HG03342 (cell line): ENCODE data around the gene TSPYL1.

ENCODE experiments used
- ATAC-seq: cut with Tn5 transposase; IDR thresholded peaks from one replicate; pipeline ENCODE4 v1.9.1; 2021; ENCODE audit warnings: mild to moderate bottlenecking, moderate library complexity; ENCODE audit not compliant: unreplicated experiment

The TSPYL1 gene

DNA sequence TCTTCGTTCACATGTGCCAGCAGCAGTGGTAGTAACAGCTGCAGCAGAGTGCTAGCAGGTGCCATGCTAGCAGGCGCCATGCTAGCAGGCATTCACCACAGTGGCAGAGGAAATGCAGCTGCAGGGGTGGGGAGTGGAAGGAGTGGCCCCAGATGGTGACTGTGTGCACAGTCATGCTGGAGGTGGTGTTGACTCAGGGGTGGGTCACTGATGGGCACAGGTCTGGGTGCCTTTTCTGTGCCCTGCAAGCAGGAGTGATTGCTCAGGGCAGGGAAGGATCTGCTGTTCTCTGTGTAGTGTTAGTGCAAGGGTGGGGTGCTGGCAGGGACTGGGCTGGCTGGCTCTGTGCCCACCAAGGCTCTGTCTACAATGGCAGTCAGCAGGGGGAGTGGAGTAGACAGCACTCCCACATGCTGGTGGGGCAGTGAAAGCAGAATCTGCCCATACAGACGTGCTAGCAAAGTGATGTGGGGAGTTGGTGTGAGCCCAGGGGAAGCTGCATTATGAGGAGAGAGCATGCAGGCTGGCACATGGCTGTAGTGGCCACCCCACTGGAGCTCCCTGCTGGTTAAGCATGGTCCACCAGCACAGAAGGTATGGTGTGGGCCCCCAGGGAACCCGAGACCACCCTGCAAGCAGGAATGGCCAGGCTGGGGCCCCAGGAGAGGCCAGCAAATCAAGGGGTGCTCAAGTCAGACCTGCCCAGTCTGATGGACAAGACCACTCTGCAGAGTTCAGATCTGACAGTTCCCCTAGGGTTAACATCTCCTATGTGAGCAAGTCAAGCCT lies 14.5 kb downstream of the TSPYL1 start:
- no peak for ATAC-seq

- no peak for ATAC-seq
These were observed 16.4 kb downstream of the TSPYL1 start for GRCh38 chr6:116263353-116263752.

GRCh38 chr6:116258520-116258919 lies 21.2 kb downstream of the TSPYL1 start:
- ATAC-seq: no peak

GRCh38 chr6:116256694-116257093 lies 23.0 kb downstream of the TSPYL1 start:
- ATAC-seq: no peak

GRCh38 chr6:116255246-116255800 lies 24.4 kb downstream of the TSPYL1 start:
- no peak for ATAC-seq

DNA sequence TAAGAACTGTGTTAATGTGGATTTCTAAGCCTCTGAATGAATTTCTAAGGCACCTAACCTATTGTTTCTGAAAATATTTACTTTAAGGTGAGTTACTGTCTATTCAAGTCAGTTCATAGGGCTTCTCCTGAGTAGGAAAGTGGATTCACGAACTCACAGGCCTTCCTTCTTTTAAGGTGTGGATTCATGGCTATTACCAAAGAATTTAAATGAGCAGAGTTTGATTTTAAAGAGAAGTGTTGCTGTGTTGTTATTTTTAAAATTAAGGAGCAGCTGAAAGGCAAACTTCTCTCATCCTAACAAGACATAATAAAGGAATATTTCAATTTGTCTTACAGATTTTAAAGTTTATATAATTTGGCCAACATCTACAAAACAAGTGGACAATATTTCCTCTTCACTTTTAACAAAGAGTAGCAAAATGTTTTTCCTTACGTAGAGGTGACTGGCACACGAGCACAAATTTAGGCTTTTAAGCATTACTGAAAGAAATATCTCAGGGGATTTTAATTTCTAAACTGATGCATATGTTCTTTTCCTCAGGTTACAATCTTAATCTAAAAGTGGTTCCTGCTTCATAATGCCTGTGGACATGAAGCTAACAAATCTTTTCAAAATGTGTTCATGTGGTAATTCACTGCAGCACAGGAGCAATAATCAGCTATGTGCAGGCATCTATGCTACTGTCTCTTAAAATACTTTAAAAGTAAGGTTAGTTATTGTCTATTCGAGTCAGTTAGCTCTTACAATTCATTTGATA lies 25.3 kb downstream of the TSPYL1 start:
- peak; percentile 28 for ATAC-seq

DNA sequence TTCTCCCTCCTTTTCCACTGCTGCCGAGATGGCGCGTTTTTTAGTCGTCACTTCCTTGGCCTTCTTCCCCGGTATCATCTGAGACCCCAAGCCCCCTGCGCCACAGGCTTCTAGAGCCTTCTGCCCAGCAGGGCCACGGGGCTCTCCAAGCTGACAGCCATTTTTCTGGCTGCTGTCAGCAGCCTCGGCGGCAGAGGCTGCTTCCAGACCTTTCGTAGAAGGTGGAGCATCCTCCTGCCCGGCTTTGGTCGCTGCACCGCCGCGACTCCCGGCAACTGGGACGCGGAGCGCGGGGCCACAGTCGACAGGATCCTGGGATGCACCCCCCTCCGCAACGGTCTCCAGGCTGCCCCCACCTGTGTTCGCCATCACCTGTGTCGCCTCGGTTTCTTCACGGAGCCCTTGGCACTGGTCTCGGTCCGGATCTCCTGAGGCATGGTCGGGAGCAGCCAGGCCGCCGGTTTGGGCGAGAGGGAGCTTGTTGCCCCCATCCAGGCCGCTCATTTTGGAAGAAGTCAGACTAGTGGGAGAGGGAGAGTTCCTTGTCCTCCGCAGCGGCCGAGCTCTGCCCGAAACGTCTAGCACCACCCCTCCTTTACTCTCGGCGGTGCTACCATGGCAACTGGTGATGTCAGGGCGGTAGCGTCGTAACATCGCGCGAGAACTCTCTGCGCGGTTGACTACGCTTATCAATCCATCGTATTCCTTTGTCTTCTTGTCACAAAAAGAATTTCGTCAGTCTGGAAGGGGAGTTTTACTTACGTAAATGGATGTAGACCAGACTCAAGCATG lies 26.0 kb downstream of the TSPYL1 start, which contains the start of gene TSPYL4:
TSPYL4 (minus strand) TSS at position 571 of the 792 bp plus-strand sequence; CDS start at position 504, 67 bp downstream.
- ATAC-seq: peak; percentile 99

DNA sequence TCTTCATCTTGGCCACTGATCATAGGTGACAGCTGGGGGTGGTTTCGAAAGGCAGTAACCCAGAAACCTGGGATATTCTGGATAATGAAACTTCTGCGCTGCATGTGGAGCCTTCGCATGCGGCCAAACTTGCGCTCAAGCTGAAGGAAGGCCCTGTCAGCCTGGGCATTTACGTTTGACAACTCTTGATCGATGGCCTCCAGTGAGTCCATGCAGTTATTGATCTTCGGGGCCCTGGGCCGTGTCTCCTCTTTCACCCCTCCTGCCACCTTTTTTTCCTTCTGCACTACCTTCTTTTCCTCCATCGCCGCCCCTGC lies 26.6 kb downstream of the TSPYL1 start:
- no peak for ATAC-seq

DNA sequence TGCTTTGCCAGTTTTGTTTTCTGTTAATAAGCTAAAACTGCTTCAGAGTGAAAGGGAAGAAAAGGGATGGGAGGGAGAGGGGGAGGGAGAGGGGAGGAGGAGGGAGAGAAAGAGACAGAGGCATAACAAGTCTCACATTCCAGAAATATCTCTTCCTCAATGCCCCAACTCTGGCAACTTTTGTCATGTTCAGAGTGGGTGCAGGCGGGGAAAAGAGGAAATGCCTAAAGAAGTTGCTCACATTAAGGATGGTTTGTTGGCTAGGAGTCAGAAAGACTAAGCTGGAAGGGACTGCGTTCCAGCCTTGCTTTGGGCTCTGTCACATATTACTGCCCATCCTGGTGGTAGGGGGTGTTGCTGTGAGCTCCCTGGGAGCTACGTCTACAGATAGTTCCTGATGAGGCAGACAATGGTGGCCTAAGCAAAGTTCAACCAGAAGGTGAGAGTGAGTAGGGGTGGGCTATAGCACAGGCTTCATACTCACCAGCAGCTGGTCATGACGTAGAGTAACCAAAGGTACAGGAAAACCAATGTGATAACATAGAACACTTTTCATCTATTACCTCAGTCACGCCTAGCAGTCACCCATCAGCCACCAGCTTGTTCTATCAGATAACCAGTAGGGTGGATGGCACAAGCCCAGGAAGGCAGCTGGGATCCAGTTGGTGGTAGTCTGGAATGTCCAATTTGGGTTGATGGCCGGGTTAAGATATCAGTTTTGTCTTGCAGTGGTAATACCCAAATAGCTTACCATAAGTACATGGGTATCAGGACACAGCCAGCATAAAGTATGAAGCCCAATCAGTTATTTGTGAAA lies 28.0 kb downstream of the TSPYL1 start:
- no peak for ATAC-seq

DNA sequence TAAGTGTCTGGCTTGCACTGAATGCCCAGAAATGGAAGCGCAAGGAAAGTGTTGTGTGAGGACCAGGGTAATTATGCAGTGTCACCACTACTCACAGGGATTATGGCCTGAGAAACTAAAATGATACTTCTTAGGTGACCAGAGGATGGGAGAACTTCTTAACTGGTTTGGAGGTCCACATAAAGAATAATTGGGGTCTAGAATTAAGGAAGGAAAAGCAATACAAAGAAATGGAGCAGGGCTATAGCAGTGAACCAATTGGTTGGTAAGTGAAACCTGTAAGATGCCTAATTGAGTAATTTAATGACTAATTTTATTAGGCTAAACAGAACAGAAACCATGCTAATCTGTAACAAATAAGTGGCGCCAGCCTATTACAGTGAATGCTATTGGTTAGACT lies 31.2 kb downstream of the TSPYL1 start:
- no peak for ATAC-seq

GRCh38 chr6:116247285-116247684 lies 32.4 kb downstream of the TSPYL1 start:
- ATAC-seq: no peak

- no peak for ATAC-seq
These were observed 33.6 kb downstream of the TSPYL1 start for GRCh38 chr6:116246089-116246488.

GRCh38 chr6:116244284-116244683 lies 35.4 kb downstream of the TSPYL1 start:
- ATAC-seq: no peak

DNA sequence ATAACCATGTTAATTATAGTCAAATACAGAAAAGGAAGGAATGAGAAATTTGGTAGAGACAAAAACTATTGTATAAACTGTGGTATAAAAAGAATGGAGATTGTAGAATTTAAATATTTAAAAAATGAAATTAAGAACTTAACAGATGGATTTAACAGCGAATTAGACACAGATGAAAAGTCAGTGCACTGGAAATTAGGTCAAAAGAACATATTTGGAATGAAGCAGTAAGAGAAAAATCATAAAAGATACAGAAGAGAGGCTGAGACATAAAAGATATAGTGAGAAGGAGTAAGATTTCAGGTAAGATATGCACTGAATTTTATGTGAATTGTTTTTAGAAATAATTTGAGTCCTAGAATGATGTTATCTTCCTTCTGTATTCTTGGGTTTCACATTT lies 39.9 kb downstream of the TSPYL1 start:
- ATAC-seq: no peak

DNA sequence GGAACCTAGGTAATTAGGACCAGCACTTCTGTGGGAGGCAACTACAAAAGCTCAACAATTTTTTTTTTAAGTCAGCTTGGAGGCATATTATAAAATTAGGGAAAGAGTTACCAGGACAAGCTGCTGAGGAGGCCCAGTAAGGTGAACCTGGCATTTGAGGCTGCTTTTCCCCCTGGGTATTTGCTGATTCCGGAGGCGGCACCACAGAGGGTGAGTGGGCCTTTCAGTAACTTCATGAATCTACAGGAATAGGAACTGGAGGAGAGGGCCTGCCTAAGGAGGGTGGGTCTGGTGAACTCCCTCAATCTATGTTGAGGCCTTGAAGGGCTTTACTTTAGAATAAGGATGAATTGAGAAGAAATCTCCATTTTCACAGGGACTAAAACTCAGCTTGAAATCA lies 40.5 kb downstream of the TSPYL1 start:
- no peak for ATAC-seq

GRCh38 chr6:116238083-116238482 lies 41.6 kb downstream of the TSPYL1 start:
- ATAC-seq: no peak

DNA sequence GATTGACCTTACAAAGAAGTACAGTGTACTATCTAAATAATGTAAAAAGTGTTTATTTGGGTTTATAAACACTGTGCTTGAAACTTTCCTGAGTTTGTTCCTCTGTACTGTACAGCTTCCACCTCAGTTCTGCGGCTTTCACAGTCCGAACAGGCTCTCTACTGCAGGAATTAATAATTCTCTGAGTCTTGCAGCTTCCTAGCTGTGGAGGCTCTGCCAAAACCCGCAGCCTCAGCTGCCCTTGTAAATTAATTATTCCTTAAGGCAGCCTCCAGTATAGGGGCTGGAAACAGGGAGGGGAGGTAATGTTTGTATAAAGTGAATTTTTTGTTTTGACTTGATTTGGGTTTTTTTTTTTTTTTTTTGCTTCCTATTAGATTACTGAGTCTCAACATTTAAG lies 45.0 kb downstream of the TSPYL1 start:
- ATAC-seq: no peak

- ATAC-seq: no peak
These were observed 50.3 kb downstream of the TSPYL1 start for GRCh38 chr6:116229287-116229913.
